Measurements from ENCODE around the gene VCPKMT. TPM values are rescaled to one million over a fixed set of nuclear protein-coding genes. Genes with fewer than 3 reads are reported as not detected.

Gene VCPKMT
- total RNA-seq, 1 experiment from 2014 or later, result 6.5 TPM

DNA sequence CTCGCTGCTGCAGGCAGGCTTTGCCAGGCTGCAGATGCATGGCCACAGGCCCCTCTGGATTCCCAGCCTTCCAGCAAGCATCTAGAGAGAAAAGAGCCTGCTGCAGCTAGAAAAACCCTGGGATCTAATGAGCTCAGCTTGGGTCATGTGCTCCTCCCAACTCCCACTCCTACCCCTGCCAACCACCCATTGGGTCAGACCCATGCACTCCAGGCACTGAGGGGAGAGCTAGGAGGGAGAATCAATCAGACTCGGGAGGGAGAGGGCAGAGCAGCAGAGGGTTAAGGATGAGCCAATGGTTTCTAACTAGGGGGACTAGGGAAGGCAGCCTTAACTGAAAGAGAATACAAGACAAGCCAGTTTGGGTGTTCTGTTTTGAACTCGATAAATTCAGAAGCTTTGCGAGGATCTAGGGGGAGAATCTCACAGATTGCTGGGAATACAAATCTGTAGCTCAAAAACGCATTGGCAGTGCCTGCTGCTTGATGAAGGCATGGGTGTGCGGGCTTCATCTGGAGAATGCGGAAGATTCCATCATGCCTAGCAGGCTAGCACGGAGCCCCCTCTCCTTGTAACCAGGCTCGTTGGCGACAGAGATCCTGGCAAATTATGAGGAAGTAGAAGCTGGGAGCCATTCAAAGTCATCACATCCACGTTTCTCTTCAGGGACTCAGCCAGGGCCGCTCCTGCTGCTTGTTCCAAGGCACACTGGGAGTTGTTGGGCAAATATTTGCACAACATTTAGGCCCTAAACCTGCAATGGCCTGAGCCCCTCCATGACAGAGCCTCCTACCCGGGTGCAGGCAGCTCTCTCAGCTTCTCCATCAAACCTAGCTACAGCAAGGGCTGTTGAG is 56.4 kb downstream of the VCPKMT start:
- ChIA-PET CTCF (interaction anchor here (0.6 to 0.7 kb wide), 2 partner anchors 33 to 59 kb away, joined by 3 read pairs; no protein-coding TSS in a partner anchor), POLR2A (ENCODE audit: unreplicated experiment) (interaction anchor here (0.7 kb wide), 1 partner anchor 51 kb away, joined by 3 read pairs; no protein-coding TSS in a partner anchor)
- no peaks in the 10 kb centered on the region for H3K9me3 ChIP-seq (ENCODE audit: insufficient read depth, low read depth)
- H3K36me3 ChIP-seq (ENCODE audit: low read depth), result no peaks in the 10 kb centered on the region
- no peaks in the 10 kb centered on the region for H4K20me1 ChIP-seq (ENCODE audit: insufficient read depth)
- H3K4me1 ChIP-seq (replicated peaks; ENCODE audit: insufficient read depth), result peaks cover 46% of the 10 kb centered on the region
- no peak overlapping the region for H3K4me3 ChIP-seq
- peak overlapping the region; percentile 97 for H3K27ac ChIP-seq
- no peak for DNase-seq
- H3K9me2 ChIP-seq (ENCODE audit: insufficient read depth), result no peaks in the 10 kb centered on the region
- BruUV-seq (replicated peaks), result no TSS peak
- H2AFZ ChIP-seq, result peak overlapping the region; percentile 66; the same call in 1 of the 2 replicates
- no peaks in the 10 kb centered on the region for H3K79me2 ChIP-seq (ENCODE audit: low read depth)
- H3K4me2 ChIP-seq, result peak overlapping the region; percentile 80
- H3F3A ChIP-seq (ENCODE audit: insufficient read depth, low read depth), result peaks cover 44% of the 10 kb centered on the region
- TF ChIP-seq, protein P1, sequence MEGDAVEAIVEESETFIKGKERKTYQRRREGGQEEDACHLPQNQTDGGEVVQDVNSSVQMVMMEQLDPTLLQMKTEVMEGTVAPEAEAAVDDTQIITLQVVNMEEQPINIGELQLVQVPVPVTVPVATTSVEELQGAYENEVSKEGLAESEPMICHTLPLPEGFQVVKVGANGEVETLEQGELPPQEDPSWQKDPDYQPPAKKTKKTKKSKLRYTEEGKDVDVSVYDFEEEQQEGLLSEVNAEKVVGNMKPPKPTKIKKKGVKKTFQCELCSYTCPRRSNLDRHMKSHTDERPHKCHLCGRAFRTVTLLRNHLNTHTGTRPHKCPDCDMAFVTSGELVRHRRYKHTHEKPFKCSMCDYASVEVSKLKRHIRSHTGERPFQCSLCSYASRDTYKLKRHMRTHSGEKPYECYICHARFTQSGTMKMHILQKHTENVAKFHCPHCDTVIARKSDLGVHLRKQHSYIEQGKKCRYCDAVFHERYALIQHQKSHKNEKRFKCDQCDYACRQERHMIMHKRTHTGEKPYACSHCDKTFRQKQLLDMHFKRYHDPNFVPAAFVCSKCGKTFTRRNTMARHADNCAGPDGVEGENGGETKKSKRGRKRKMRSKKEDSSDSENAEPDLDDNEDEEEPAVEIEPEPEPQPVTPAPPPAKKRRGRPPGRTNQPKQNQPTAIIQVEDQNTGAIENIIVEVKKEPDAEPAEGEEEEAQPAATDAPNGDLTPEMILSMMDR (conservative IDR thresholded peaks at IDR 0.05), result no peak
- no peak for TF ChIP-seq EZH2 (IDR thresholded peaks at IDR 0.05; ENCODE audit: low read depth)
- no peaks in the 10 kb centered on the region for H3K27me3 ChIP-seq (ENCODE audit: insufficient read depth, low read depth)
- intact Hi-C loops (cut with micrococcal nuclease; ENCODE audit: unreplicated experiment), result no loop called here

Other genes with a start within 250 kb of the VCPKMT start
- 46.8 and 65.3 TPM in 2 replicates for gene ARF6, start 223.5 kb downstream of the VCPKMT start, total RNA-seq (2021)
- gene SOS2, start 115.0 kb upstream of the VCPKMT start, total RNA-seq (2021), result 13.8 and 14.9 TPM in 2 replicates
- gene L2HGDH, start 195.7 kb upstream of the VCPKMT start, total RNA-seq (2021), result 15.5 and 18.6 TPM in 2 replicates
- gene DMAC2L, start 195.8 kb upstream of the VCPKMT start, total RNA-seq (2021), result 15.4 and 18.5 TPM in 2 replicates

All from PC-9 (cell line).